GM12872 (cell line): ENCODE measurements around the gene MYBBP1A.

ENCODE experiments used
- CTCF ChIP-seq: IDR thresholded peaks from 3 replicates; pipeline ENCODE4 v1.5.1; 2011; ENCODE audit warnings: low read depth, mild to moderate bottlenecking, low read length, moderate library complexity; ENCODE audit not compliant: insufficient read depth

The MYBBP1A gene

GRCh38 chr17:4585638-4585994 is 30.4 kb upstream of the MYBBP1A start:
- TF ChIP-seq CTCF, result no peak

GRCh38 chr17:4584917-4585637 is 29.9 kb upstream of the MYBBP1A start:
- no peak for TF ChIP-seq CTCF

GRCh38 chr17:4584101-4584916 is 29.1 kb upstream of the MYBBP1A start, which contains the start of gene SMTNL2:
SMTNL2 (plus strand) TSS chr17:4584529; CDS start chr17:4584606, 77 bp downstream.
- no peak for TF ChIP-seq CTCF

- no peak; the same call in 2 of the 3 replicates for TF ChIP-seq CTCF
Measured at GRCh38 chr17:4583782-4584100, 28.6 kb upstream of the MYBBP1A start.

GRCh38 chr17:4583206-4583605 is 28.0 kb upstream of the MYBBP1A start:
- no peak for TF ChIP-seq CTCF

GRCh38 chr17:4582691-4583090 is 27.5 kb upstream of the MYBBP1A start:
- no peak for TF ChIP-seq CTCF

GRCh38 chr17:4582101-4582501 is 26.9 kb upstream of the MYBBP1A start:
- no peak for TF ChIP-seq CTCF
